ENCODE results near the gene EIF5.

EIF5 gene

DNA sequence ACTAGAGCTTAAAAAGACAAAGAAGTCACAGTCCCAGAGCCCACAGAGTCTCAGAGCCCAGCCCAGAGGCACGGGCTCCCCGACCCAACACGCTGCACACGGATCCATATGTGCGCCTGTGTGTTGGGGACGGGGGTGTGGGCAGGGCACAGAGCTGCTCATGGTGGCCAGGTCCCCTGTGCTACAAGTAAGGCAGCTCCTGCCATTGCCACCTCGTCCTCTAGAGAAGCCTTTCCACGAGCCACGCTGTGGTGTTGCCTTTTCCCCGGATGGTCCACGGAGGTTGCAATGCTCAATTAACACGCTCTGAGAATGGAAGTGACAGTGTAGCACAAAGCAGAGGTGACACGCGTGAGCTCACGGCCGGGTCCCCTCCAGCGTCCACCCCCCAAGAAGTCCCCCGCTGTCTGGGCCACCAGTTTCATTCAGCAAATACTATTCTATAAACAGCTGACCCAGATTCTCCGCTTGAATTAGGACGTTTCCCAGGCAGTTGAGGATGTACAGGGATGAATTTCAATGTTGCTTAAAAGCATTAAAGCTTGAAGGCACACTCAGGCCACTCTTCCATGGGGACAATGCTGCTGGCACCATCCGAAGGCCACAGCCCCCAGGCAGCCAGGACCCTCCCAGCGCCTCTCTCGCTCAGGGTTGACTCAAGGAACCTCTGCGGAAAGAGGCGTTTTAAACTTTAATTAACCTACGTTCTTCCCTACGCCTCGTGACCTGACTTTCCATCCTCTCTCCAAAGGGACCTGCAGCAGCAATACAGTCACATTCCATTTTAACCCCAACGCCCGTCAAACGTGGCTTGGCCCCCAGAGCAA lies 22.7 kb upstream of the EIF5 start:
- DNase-seq = no peak

- DNase-seq = no peak
These were observed 21.9 kb upstream of the EIF5 start for GRCh38 chr14:103312006-103312635.

GRCh38 chr14:103313704-103314103 lies 20.3 kb upstream of the EIF5 start:
- DNase-seq = no peak

GRCh38 chr14:103314496-103315277 lies 19.4 kb upstream of the EIF5 start:
- no peak for DNase-seq

DNA sequence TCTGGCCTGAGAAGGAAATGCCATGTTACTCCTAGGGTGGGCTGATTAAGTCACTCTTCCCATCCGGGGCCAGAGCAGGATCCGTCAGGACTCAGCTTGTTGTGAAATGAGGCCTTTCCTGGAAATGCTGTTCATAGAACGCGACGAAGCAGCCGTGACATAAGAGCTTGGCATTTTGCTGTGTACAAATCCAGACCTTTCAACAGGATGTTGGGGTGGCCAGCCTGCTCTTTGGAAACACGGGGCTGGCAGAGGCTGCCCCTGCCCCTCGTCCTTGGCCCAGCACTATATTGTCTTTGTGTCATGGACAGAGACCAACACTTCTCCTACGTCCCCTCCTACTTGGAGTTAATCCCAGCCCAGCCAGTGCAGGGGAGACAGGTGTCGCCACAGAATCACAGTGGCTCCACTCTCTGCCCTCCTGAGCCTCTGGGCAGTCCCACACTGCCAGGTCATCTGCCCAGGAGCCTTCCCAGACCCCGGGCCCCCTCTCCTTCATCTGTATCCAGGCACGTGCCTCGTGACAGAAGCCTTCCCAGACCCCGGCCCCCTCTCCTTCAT lies 18.6 kb upstream of the EIF5 start:
- no peak for DNase-seq

DNA sequence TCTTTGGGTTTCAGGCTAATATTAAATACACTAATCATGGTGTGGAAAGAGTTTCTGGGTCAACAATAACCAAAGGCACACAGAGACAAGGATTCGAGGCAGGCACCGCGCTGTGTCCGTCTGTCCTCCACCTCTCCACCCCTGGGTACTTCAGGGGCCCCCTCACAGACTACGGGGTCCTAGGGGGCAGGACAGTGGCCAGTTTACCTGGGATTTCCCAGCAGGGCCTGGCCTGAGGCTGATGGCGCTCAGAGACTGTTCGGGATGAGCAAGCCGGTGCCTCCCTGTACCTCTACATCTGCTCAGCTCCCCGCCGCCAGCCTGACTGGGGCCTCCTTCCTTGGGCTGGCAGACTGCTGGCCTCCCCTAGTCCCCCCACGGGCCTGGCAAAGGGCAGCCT lies 18.1 kb upstream of the EIF5 start:
- no peak for DNase-seq

GRCh38 chr14:103316721-103317121 lies 17.3 kb upstream of the EIF5 start:
- DNase-seq = no peak

GRCh38 chr14:103317251-103317650 lies 16.8 kb upstream of the EIF5 start:
- no peak for DNase-seq

GRCh38 chr14:103317976-103318580 lies 16.0 kb upstream of the EIF5 start:
- DNase-seq = no peak

GRCh38 chr14:103318750-103319419 lies 15.2 kb upstream of the EIF5 start:
- DNase-seq = no peak

GRCh38 chr14:103319422-103319821 lies 14.6 kb upstream of the EIF5 start:
- DNase-seq = no peak

DNA sequence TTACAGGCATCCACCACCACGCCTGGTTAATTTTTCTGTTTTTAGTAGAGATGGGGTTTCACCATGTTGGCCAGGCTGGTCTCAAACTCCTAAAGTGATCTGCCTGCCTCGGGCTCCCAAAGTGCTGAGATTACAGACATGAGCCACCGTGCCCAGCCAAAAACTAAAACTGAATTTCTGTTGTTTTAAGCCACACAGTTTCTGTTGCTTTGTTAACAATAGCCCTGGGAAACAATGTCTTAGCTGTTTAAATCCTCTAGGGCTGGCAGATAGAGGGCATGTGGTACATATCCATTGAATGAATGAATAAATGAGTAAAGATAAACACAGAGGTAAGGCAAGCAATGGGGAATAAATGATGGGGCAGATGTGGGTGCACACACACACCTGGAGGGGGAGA lies 8.0 kb upstream of the EIF5 start:
- DNase-seq = no peak

DNA sequence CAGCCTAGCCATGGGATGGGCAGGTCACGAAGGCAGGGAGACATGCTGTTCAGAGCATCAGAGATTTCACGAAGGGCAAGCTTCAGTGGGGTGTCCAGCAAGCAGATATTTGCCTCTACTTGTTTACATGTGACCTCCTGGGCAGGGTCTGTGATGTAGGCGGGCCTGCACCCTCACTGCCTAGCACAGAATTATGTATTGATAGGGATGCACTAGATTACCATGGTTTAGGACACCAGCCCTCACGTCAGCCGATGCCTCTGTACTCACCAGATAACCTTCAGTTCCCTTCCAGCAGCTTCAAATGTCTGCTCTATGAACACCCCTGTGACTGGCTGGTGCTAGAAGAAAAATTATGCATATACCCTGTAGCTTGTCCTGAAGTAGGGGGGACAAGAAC lies 5.1 kb upstream of the EIF5 start:
- no peak for DNase-seq

DNA sequence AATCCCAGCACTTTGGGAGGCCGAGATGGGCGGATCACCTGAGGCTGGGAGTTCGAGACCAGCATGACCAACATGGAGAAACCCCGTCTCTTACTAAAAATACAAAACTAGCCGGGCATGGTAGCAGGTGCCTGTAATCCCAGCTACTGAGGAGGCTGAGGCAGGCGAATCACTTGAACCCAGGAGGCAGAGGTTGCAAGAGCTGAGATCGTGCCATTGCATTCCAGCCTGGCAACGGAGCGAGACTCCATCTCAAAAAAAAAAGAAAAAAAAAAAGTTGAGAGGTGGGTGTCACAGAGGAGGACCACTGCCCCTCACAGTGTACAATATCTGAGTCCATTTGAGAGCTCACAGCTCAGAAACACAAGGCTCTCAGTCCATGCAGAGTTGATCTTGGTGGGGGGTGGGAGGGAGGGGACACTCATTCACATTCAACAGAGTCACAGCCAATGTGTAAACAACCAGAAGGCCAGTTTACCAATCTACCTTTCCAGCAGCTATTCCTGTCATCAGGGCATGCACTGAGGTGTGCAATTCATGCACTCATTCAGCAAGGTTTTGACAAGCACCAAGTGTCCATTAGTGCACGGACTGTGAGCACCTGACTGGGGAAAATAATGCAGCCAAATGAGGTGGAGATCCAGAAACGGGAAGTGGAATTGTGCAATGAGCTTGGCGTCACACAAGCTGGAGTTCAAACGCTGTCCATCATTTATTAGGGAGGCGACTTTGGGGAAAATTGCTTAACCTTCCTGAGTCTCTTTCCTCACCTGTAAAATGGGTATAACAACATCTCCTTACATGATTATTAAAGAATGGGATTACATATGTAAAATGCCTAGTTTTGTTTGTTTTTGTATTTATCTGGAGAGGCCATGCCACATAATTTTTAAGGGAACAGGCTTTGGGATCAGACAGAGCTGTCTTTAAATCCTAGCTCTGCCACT lies 4.4 kb upstream of the EIF5 start:
- no peak for DNase-seq

- no peak for DNase-seq
These were observed 3.5 kb upstream of the EIF5 start for GRCh38 chr14:103330536-103330935.

GRCh38 chr14:103332143-103332919 lies 1.7 kb upstream of the EIF5 start:
- DNase-seq = no peak

GRCh38 chr14:103334644-103335622 lies 896 bp downstream of the EIF5 start:
- peak; percentile 87 for DNase-seq

DNA sequence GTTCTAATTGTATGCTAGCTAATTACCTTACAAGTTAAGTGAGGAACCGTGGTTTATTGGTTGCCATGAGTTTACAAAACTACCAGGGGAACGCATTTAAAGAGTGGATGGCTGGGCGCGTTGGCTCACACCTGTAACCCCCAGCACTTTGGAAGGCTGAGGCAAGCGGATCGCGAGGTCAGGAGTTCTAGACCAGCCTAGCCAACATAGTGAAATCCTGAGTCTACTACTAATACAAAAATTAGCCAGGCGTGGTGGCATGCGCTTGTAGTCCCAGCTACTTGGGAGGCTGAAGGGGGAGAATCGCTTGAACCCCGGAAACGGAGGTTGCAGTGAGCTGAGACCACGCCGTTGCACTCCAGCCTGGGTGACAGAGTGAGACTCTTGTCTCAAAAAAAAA lies 2.2 kb downstream of the EIF5 start:
- no peak for DNase-seq

GRCh38 chr14:103337794-103338193 lies 3.8 kb downstream of the EIF5 start:
- no peak for DNase-seq

Measured in stimulated activated CD4-positive, alpha-beta T cell treated with anti-CD3 and anti-CD28 coated beads, Interleukin-15, amount 100 ng/mL, for 24 hours (primary cell).